ENCODE measurements around the gene IFT81.

GRCh38 chr12:110186059-110186458 is 61.9 kb downstream of the IFT81 start:
- TF ChIP-seq POLR2A (IDR thresholded peaks at IDR 0.05) (no peak), CTCF (IDR thresholded peaks at IDR 0.05) (no peak)
